T-helper 9 cell (primary cell): Measurements from ENCODE around the gene MRNIP.
A peak's percentile ranks its signal among the peaks of the same experiment; 100 is the strongest.
"Not testable (repeated sequence)": the region's sequence is repeated elsewhere in the genome, so short reads cannot be mapped to it uniquely, and the experiment has no call there.

ENCODE experiments used
- DNase-seq: peaks from one replicate; pipeline ENCODE4 v3.0.0-alpha.2; 2020

Gene MRNIP

DNA sequence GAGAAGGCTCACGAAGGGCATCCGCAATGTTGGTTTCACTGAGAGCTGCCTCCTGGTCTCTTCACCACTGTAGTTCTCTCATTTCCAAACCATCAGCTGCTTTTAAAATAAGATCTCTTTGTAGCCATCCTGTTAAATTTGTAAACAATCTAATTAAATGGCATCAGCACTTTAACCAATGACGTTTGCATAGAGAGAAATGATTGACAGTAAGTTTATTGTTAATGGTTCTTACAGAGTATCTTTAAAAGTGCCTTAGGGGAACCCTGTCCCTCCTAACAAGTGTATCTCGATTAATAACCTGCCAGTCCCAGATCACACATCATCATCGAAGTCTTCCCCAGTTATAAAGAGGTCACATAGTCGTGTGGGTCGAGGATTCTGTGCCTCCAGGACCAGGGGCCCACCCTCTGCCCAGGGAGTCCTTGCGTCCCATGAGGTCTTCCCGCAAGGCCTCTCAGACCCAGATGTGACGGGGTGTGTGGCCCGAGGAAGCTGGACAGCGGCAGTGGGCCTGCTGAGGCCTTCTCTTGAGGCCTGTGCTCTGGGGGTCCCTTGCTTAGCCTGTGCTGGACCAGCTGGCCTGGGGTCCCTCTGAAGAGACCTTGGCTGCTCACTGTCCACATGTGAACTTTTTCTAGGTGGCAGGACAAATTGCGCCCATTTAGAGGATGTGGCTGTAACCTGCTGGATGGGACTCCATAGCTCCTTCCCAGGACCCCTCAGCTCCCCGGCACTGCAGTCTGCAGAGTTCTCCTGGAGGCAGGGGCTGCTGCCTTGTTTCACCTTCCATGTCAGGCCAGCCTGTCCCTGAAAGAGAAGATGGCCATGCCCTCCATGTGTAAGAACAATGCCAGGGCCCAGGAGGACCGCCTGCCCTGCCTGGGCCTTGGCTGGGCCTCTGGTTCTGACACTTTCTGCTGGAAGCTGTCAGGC lies 21.3 kb downstream of the MRNIP start:
- DNase-seq, result no peak

DNA sequence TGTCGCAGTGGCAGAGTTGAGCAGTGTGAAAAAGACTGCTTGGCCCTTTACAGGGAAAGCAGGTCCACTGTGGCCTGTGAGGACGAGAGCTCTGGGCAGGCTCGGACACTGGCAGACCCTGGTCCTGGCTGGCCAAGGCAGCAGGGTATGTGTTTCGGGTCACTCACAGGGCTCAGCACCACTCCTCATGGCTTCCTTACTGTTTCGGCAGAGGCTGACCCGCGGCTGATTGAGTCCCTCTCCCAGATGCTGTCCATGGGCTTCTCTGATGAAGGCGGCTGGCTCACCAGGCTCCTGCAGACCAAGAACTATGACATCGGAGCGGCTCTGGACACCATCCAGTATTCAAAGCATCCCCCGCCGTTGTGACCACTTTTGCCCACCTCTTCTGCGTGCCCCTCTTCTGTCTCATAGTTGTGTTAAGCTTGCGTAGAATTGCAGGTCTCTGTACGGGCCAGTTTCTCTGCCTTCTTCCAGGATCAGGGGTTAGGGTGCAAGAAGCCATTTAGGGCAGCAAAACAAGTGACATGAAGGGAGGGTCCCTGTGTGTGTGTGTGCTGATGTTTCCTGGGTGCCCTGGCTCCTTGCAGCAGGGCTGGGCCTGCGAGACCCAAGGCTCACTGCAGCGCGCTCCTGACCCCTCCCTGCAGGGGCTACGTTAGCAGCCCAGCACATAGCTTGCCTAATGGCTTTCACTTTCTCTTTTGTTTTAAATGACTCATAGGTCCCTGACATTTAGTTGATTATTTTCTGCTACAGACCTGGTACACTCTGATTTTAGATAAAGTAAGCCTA lies 22.2 kb downstream of the MRNIP start:
- DNase-seq, result peak; percentile 40

DNA sequence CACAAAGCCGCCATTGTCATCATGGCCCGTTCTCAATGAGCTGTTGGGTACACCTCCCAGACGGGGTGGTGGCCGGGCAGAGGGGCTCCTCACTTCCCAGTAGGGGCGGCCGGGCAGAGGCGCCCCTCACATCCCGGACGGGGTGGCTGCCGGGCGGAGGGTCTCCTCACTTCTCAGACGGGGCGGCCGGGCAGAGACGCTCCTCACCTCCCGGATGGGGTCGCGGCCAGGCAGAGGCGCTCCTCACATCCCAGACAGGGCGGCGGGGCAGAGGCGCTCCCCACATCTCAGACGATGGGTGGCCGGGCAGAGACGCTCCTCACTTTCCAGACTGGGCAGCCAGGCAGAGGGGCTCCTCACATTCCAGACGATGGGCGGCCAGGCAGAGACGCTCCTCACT lies 23.7 kb downstream of the MRNIP start:
- DNase-seq, result not testable (repeated sequence)

DNA sequence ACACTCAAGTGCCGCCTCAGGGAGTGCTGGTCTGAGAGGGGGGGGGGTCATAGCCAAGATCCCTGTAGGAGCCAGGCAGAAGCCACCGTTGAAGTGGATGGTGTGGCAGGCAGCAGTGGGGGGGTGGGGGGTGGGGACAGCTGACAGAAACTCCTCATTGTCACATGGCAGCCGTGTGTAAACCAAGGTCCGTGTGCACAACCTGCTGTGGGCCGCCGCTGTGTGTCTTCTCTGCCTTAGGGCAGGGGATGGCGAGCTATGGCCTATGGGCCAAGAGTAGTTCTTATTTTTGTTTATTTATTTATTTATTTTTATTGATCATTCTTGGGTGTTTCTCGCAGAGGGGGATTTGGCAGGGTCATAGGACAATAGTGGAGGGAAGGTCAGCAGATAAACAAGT lies 24.5 kb downstream of the MRNIP start:
- no peak for DNase-seq

DNA sequence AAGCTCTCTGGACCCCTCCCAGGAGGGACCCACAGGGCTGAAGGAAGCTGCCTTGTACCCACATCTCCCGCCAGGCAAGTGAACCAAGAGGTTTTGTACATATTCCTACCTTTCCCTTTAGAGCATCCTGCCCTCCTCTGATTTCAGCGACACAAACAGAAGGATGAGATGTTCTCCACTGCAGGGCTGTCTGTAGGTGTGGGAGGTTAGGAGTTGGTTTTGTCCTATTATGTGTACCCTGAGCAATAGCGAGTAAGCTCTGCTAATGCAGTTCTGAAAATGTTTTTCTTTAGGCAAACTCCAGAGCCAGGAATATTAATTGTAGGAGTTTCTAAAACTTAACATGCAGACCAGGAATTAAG lies 24.9 kb downstream of the MRNIP start:
- no peak for DNase-seq

DNA sequence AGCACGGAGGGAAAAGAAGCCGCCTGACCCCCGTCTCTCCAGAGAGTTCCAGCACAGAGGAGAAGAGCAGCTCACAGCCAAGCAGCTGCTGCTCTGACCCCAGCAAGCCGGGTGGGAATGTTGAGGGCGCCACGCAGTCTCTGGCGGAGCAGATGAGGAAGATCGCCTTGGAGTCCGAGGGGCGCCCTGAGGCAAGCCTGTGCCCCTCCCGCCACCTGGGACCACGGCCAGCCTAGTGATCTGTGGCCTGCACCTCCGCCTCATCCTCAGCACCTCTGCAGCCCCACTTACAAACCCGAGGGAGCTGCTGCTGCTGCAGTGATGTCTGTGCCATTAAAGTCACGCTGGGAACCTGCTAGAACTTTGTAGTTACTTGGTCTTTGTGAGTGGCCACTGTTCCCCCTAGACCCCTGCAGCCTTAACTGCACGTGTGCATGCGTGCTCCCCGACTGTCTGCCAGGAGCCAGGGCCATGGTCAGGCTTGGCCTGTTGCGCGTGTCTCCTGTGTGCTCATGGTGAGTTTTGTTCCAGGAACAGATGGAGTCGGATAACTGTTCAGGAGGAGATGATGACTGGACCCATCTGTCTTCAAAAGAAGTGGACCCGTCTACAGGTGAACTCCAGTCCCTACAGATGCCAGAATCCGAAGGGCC lies 25.4 kb downstream of the MRNIP start:
- DNase-seq, result no peak

DNA sequence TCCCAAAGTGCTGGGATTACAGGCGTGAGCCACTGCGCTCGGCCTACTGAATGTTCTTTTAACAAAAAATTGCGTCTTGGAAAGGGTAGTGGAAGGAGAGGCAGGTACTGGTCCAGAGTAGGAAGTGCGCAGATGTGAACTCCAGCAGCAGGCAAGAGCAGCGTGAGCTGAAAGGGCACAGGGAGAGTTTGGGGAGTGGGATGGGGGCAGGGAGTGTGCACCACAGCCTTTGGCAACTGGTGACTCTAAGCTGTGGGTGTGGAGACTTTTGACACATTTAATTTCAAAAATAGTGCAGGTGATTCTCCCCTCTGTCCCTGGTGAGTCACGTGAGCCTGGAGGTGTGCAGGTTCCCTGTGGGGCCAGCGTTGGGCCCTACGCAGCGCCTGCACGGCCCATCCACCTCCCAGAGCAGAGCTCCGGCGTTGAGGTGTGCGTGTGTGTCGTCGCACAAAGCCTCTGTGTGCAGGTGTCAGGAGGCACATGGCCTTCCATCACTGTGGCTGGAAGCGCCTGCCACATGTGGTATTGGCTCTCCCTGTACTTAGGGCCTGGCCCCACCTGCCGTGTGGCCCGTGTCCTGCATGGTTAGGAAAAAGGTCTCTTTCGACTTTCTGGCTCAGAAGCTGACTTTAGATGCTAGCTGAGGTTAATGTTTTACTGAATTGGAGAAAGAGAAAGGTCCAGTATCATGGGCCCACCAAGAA lies 26.4 kb downstream of the MRNIP start:
- no peak for DNase-seq

DNA sequence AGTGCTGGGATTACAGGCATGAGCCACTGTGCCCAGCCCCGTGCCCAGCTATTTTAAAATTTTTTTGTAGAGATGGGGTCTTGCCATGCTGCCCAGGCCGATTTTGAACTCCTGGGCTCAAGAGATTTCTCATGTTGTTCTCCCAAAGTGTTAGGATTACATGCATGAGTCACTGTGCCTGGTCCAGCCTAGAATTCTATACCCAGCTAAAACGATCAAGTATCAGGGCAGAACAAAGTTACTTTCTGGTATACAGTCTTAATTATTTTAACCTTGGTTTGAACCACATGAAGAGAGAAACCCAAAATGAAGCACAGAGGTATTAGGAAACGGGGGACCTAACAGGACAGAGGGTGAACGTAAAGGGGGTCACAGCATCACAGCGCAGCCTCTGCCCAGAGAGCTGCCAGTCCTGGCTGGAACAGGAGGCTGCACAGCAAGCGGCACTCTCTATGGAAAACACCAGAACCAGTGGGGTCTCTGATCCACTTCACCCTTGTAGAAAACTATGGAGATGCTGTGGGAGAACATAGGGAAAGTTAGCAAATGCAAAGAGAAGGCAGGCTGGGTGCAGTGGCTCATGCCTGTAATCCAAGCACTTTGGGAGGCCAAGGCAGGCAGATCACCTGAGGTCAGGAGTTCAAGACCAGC lies 27.7 kb downstream of the MRNIP start:
- DNase-seq, result no peak

DNA sequence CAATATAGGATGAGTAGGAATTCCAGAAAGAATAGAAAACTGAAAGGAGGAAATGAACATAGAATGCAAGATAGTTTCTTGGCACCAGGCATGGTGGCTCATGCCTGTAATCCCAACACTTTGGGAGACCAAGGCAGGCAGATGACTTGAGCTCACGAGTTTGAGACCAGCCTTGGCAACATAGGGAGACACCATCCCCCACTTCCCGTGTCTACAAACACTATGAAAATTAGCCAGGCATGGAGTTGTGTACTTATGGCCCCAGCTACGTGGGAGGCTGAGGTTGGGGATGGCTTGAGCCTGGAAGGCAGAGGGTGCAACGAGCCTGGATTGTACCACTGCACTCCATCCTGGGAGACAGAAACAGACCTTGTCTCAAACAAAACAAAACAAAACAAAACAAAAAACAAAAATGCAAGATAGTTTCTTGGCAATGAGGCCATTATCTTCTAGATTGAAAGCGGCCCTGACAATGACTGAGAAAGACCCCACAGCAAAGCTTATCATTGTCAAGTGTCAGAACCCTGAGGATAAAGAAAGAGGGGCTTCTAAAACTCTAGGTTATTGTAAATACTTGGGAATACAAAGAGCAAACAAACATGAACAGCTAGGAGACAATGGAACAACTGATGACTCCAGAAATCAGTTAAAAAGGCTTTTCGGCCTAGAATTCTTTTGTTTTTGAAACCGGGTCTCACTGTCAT lies 28.7 kb downstream of the MRNIP start:
- DNase-seq, result no peak

DNA sequence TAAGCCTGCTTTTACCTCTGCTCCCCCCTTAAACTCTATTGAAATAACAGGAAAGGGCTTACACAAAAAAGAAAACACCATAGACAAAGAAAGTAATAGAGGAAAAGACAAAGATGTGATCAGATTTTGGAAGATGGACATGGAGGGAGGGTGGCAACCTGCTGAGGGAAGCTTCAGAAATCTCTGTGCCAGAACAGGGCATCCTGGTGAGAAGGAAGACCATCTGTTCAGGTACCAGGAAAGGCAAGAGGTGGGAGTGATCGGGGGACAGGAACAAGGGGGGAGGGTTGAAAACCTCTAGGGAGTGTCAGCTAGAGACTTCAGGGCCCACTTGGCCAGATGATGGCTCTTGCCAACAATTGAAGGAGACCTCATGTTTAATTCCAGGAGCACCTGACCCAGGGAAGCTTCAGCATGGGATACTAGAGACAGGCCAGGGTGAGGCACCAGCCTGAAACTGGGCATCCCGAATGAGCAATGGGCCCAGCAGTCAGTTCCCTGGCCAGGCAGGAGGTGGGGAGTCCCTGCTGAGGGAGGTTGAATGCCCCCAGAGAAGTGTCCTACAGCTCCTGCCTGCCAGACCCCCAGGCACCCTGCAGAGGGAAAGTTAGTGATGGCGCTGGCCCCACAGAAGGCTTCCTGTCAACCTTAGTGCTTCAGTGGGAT lies 29.7 kb downstream of the MRNIP start:
- DNase-seq, result no peak

DNA sequence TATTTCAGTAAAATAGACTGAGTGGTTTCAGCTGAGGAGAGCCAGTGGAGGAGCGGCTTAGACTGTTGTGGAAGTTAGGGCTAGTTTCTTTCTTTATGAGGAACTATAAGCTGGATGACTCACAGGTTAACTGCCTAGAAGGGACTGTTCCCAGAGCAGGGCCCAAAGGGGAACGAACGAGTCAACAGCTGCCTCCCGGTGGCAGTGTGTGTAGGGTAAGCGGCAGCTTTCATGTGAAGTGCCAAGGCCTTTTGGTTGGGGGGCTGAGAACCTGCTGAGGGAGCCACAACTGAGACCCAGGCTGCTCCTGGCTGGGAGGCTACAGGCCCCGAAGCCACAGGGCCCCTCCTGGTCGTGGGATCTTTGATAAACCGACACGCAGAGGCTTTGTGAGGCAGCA lies 30.9 kb downstream of the MRNIP start:
- DNase-seq, result no peak

DNA sequence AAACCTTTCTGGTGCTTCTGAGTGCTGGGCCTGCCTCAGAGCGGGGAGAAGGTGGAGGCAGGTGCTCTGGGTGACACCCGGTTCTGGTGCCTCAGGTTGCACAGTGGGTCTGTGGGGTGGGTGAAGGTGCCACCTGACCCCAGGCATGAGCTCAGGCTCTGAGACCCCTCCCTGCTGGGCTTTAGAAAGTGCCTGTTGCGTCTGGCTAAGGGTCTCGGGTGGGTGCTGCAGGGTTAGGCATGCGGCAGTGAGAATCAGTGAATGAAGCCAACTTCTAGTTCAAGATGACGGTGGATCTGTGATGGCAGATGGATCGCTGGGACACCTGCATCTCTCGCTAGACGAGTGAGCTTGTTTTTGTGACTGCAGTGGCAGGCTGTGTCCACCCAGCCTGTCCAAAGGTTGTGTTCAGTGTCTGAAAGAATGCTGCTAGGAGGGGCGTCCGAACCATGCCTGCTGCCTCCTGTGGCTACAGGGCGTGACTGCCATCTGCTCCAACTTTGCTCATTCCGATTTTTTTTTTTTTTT lies 32.9 kb downstream of the MRNIP start:
- DNase-seq, result no peak

DNA sequence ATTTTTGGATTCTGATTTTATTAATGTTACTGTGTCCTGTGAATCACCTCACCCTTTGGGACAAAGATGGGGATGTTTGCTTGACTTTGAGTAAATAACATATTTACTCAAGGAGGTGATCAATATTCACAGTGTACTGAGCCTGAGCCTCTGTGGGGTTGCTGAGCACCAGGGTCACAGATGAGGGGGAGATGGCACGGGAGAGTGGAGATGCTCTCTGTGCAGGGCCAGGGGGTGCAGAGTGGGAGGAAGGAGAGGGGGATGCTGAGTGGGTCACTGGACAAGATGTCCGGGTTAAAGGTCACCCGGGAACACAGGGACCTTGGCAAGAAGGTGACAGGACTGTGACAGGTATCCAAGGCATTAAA lies 33.9 kb downstream of the MRNIP start:
- no peak for DNase-seq

DNA sequence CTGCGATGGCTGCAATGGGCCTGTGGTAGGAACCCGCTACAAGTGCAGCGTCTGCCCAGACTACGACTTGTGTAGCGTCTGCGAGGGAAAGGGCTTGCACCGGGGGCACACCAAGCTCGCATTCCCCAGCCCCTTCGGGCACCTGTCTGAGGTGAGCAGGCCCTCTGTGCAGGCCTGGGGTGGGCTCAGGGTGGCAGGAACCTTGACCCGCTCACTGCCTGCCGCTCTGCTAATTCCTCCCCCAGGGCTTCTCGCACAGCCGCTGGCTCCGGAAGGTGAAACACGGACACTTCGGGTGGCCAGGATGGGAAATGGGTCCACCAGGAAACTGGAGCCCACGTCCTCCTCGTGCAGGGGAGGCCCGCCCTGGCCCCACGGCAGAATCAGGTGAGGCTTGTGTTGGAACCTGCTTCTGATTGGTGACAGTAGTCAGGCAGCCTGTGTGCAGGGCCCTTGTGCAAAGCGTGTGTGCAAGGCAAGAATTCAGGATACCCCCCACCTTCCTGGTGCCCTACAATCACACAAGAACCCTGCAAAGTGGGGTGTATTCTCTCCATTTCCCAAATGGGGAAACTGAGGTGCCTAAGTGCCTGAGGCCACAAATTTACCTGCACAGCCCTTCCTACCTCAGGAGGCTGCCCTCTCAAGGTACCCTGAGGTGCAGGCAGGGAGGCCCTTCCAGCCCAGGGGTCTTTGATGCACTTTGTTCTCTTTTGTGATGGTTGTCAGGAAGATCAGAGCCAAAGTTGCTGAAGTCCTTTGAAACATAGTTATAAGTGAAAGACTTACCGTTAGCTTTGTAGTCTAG lies 34.5 kb downstream of the MRNIP start:
- DNase-seq, result no peak

DNA sequence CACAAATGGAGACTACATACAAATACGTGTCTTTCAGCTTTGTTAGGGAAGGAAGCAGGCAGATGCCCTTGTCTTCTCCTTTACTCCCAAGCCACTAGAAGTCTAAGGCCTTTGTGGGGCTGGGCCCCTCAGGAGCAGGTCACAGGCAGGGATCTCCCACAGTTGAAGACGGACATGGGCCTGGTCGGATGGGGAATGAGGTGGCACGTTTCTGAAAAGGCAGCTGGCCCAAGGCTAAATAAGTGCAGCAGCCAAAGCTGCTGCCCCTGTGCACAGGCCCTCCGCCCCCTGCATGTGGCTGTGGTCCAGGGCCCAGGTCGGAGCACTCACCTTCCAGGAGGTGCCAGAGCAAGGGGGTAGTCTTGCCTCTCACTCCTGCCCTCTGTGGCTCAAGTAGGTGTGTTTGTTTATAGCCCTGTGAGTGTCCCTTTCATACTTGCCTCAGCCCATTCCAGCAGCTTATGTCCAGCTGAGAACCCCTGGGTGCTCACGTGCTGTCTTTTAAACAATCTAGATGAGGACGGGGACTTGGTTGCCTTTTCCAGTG lies 36.1 kb downstream of the MRNIP start:
- no peak for DNase-seq

DNA sequence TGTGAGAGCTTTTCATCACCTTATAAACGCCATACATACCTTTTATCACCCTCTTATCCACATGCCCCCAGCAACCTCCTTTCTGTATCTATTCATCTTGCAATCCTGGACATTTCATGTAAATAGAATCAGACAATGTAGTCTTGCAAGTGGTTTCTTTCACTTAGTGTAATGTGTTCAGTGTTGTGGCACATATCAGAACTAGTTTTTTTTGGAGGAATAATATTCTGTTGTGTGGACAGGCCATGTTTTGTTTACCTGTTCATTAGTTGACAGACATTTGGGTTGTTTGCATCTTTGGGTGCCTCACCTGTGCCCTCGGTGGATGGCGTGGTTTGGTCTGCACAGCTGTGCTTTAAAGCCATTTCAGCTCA lies 36.6 kb downstream of the MRNIP start:
- no peak for DNase-seq

DNA sequence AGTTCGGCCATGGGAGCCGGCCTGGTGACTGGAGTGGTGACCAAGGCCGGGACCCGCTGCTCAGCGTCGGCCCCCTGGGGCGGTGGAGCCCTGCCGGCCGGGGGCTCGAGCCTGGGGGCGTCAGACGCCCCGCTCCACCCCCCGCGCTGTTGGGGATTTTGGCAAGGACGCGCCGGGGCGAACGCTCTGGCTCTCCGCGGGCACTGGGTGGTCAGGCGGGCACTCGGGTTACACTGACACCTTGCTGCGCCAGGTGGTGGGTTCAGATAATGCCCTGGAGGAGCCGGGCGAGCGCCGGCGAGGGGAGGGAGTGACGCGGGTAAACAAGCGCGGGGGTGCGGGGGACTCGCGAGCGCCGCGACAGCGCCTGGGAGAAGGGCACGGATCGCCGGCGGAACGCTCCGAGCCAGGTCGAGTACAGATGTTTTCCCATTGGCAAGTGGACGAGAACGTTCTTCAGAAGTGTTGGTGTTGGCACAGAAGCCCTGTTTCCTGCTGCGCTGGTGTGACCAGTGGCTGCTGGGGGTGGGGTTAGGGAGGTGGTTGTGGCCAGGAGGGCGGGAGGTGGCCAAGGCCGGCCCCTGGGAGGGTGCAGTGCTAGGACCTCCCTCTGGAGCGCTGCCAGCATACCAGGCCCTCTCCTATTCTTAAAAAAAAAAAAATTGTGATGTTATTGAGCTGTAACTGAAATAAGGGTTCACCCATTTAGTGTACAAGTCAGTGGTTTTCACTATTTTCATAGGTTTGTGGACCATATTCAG lies 37.1 kb downstream of the MRNIP start:
- DNase-seq, result peak; percentile 85

DNA sequence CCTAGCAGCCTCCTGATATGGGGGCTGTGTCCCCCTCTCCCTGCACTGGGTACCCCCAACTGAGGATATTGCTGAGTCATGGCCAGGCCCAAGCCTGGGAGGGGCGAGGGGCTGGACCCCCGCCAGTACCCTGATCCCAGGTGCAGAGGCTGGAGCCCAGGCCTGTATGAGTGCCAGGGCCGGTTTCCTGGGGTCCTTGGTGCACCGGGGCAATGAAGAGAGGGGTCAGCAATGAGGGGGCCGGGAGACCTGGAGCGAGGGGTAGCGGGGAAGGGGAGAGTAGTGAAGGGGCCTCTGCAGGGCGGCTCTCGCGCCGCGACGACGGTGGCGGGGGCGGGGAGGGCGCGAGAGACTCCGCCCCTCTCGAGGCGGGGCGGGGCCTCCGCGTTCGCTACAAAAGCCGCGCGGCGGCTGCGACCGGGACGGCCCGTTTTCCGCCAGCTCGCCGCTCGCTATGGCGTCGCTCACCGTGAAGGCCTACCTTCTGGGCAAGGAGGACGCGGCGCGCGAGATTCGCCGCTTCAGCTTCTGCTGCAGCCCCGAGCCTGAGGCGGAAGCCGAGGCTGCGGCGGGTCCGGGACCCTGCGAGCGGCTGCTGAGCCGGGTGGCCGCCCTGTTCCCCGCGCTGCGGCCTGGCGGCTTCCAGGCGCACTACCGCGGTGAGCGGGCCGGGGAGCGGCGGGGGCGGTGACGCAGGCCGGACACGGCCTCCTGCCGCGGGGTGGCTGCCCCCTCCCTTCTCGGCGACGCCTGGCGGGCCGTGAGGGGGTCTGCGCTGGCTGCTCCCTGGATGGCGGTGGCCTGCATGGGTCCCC lies 37.9 kb downstream of the MRNIP start, which contains the start of gene SQSTM1:
SQSTM1 (plus strand) TSS at position 423 of the 815 bp plus-strand sequence; CDS start at position 455, 32 bp downstream.
- peak; percentile 78 for DNase-seq
